Erythroblast (primary cell): ENCODE data around the gene PRDM15.

Experiments
- GATA1 ChIP-seq: IDR thresholded peaks from 2 replicates; pipeline ENCODE4 v1.6.1; 2011; ENCODE audit warnings: low read depth, mild to moderate bottlenecking, control low read depth, low read length, moderate library complexity
- POLR2A ChIP-seq: IDR thresholded peaks from 2 replicates; pipeline ENCODE4 v1.6.1; 2011; ENCODE audit warnings: mild to moderate bottlenecking, low read length

DNA sequence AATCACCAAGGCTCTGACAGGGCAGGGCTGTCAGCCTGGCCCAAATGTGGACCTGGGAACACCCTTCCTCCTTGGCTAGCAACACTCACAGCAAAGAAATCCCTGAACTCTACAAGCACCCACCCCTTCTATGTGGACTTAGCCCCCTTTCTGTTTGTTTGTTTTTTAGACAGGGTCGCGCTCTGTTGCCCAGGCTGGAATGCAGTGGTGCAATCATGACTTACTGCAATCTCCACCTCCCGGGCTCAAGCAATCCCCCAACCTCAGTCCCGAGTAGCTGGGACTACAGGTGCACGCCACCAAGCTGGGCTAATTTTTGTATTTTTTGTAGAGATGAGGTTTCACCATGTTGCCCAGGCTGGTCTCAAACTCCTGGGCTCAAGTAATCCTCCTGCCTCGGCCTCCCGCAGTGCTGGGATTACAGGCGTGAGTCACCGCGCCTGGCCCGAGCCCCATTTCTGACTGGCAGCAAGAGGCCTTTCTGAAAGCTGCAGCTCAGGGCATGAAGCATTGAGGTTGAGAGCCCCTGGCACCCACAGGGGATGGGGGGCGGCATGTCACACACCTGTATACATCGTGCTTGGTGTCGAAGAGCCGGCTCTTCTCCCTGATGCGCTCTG is 128.5 kb downstream of the PRDM15 start:
- TF ChIP-seq POLR2A (no peak), GATA1 (no peak)
